K562 (cell line): ENCODE data around the gene FBL. TPM values are rescaled to one million over a fixed set of nuclear protein-coding genes. Genes with fewer than 3 reads are reported as not detected.

ENCODE experiments used
- ATAC-seq: fragments of 200-7000 bp; cut with Tn5 transposase; 3 replicates; pipeline ENCODE4 v1.9.1; 2020; ENCODE audit warnings: moderate library complexity
- BruUV-seq: library from RNA; stranded (reverse); fragments of 400-500 nt; replicated peaks from 2 replicates; lab custom pipeline; 2021; lab: Mats Ljungman, UMichigan
- CTCF ChIA-PET: fragments of 300-600 bp; formaldehyde crosslinking; extraction: SDS; loops from one replicate; lab custom pipeline; 2021; ENCODE audit warnings: low intra/inter-chr PET ratio; lab: Yijun Ruan, JAX
- POLR2A ChIA-PET: fragments of 300-600, 350-650 bp; sonication (Branson Sonifier 250); formaldehyde crosslinking; extraction: SDS; loops from one replicate; lab custom pipeline; 2021; ENCODE audit warnings: antibody characterized with exemption, inconsistent platforms; lab: Yijun Ruan, JAX
- DNase-seq, 4 experiments: peaks; one replicate each; pipeline versions ENCODE4 v3.0.0 to v3.0.0-alpha.2; 2011 to 2018; ENCODE audit warnings: low spot score in 3 of 4, mixed read lengths in 3 of 4; ENCODE audit errors: extremely low read depth in 1 of 4
- FAIRE-seq: peaks from 2 replicates; lab custom pipeline; 2011; peaks lifted over from hg19 to GRCh38; lab: Jason Lieb, UNC
- H2AFZ ChIP-seq: 2 replicates; pipeline ENCODE4 v1.6.0; 2011; ENCODE audit warnings: low read depth, low read length, control low read depth, inconsistent platforms
- H3K27ac ChIP-seq: fragments of 200-600 bp; 3 replicates; pipeline ENCODE4 v1.8.0; 2011; ENCODE audit warnings: low read depth, mild to moderate bottlenecking, control low read depth, inconsistent platforms, low read length, moderate library complexity, mixed read lengths; ENCODE audit errors: extremely low read depth
- H3K27me3 ChIP-seq, 2 experiments: fragments of 300-600 bp in 1 of 2; 2 replicates in 1 of 2; 3 replicates in 1 of 2; pipeline versions ENCODE4 v1.6.0 to v1.8.0; 2011; ENCODE audit warnings: inconsistent platforms in 2 of 2, low read length in 2 of 2, mild to moderate bottlenecking in 1 of 2, mixed read lengths in 1 of 2, moderate library complexity in 1 of 2; ENCODE audit not compliant: control insufficient read depth in 2 of 2, insufficient read depth in 2 of 2
- H3K36me3 ChIP-seq: fragments of 300-600 bp; 3 replicates; pipeline ENCODE4 v1.8.0; 2011; ENCODE audit warnings: mild to moderate bottlenecking, low read length, inconsistent platforms; ENCODE audit not compliant: control insufficient read depth, insufficient read depth
- H3K4me1 ChIP-seq, 2 experiments: fragments of 200-600 bp in 1 of 2; replicated peaks in 1 of 2; 2 replicates in 1 of 2; 3 replicates in 1 of 2; pipeline versions ENCODE4 v1.5.1 to v1.8.0; 2011; ENCODE audit warnings: inconsistent platforms in 2 of 2, low read length in 2 of 2, mild to moderate bottlenecking in 1 of 2, mixed read lengths in 1 of 2, moderate library complexity in 1 of 2; ENCODE audit not compliant: control insufficient read depth in 2 of 2, insufficient read depth in 2 of 2
- H3K4me2 ChIP-seq: 2 replicates; pipeline ENCODE4 v1.6.1; 2011; ENCODE audit warnings: low read length, control low read depth, inconsistent platforms, mixed read lengths; ENCODE audit not compliant: insufficient read depth
- H3K4me3 ChIP-seq: fragments of 200-600 bp; sonication (generic), shearing (Covaris generic); 2 replicates; pipeline ENCODE4 v1.5.1; 2016; ENCODE audit warnings: control low read depth, inconsistent platforms
- H3K79me2 ChIP-seq: fragments of 200-600 bp; 3 replicates; pipeline ENCODE4 v1.8.0; 2011; ENCODE audit warnings: low read length, inconsistent platforms; ENCODE audit not compliant: control insufficient read depth, insufficient read depth
- H3K9ac ChIP-seq, 2 experiments: 2 replicates each; pipeline versions ENCODE4 v1.6.0 to v1.6.1; 2011; ENCODE audit warnings: low read depth in 2 of 2, low read length in 2 of 2, control low read depth in 1 of 2, inconsistent platforms in 1 of 2, mild to moderate bottlenecking in 1 of 2, mixed read lengths in 1 of 2; ENCODE audit not compliant: insufficient read depth in 1 of 2
- H3K9me1 ChIP-seq: one replicate; pipeline ENCODE4 v1.6.0; 2011; ENCODE audit warnings: inconsistent platforms, mild to moderate bottlenecking, low read length, moderate library complexity; ENCODE audit not compliant: control insufficient read depth, insufficient read depth
- H3K9me3 ChIP-seq: replicated peaks from 2 replicates; pipeline ENCODE4 v1.5.1; 2011; ENCODE audit warnings: low read depth, low read length, inconsistent platforms; ENCODE audit not compliant: control insufficient read depth, insufficient read depth
- H4K20me1 ChIP-seq: replicated peaks from 2 replicates; pipeline ENCODE4 v1.6.1; 2011; ENCODE audit warnings: low read length, inconsistent platforms, mixed read lengths; ENCODE audit not compliant: control insufficient read depth, insufficient read depth
- AFF4 ChIP-seq: sonication (generic); formaldehyde crosslinking; IDR thresholded peaks from 2 replicates; pipeline ENCODE4 v1.8.0; 2023; ENCODE audit warnings: mild to moderate bottlenecking, missing genetic modification reagents
- CEBPZ ChIP-seq: fragments of 150-350 bp; IDR thresholded peaks from 2 replicates; pipeline ENCODE4 v1.6.1; 2014; ENCODE audit warnings: low read depth, mild to moderate bottlenecking, low read length, borderline replicate concordance
- WGBS: fragments of 100-300 bp; shearing (Covaris generic); methylation state at CpG from one replicate; pipeline ENCODE4 v1.1.6; 2016; ENCODE audit warnings: low coverage, mixed read lengths; ENCODE audit not compliant: insufficient coverage; ENCODE audit errors: missing lambda C conversion rate; 5-methylcytosine and 5-hydroxymethylcytosine counted together
- in situ Hi-C: fragments of 300-500 bp; cut with MboI; formaldehyde crosslinking; loops from 4 replicates; pipeline ENCODE4 v1.15.0; 2018; ENCODE audit warnings: inconsistent platforms, mixed read lengths
- intact Hi-C: fragments of 100-400 bp; cut with micrococcal nuclease; formaldehyde crosslinking; loops from 2 replicates; pipeline ENCODE4 v1.14.2; 2022
- polyA plus RNA-seq, 8 experiments: library from polyadenylated mRNA; depleted of rRNA in 4 of 8; stranded (reverse) in 5 of 8; unstranded in 3 of 8; fragments of >200 nt; fragmentation: Nextera tagmentation in 2 of 8; fragmentation: Illumina TruSeq in 1 of 8; extraction: Ambion mirVana in 2 of 8; extraction: Trizol in 1 of 8; gene quantifications; 2 replicates each; pipeline versions ENCODE4 v1.2.1 to v1.2.3, GENCODE V29; 2011 to 2014; ENCODE audit warnings: inconsistent platforms in 1 of 8, missing spikeins in 1 of 8
- total RNA-seq, 7 experiments: library from RNA; depleted of rRNA in 6 of 7; stranded (reverse); fragments of >200 nt in 6 of 7; fragmentation: Illumina TruSeq in 2 of 7; extraction: Trizol in 2 of 7; gene quantifications; 2 replicates each; pipeline versions ENCODE4 v1.2.1 to v1.2.3, GENCODE V29; 2011 to 2021; ENCODE audit warnings: low replicate concordance in 1 of 7

Gene FBL
- total and polyA plus RNA-seq, 9 of the 15 experiments (the other 6 are each of a cell fraction or from before 2014, with no cell fraction given) = 201 to 1,696 (median 696) TPM

GRCh38 chr19:39831679-39832078 is 14.5 kb downstream of the FBL start:
- H3K27ac ChIP-seq = no peak overlapping the region
- ChIA-PET POLR2A (interaction anchor here (1.0 kb wide), 1 partner anchor 12 kb away, joined by 3 read pairs; no protein-coding TSS in a partner anchor), CTCF (no interaction called here)
- no peak overlapping the region for H3K9ac ChIP-seq
- H2AFZ ChIP-seq = no peak overlapping the region
- in situ Hi-C loops (no loop called here), intact Hi-C loops (no loop called here)
- no peak overlapping the region for H3K4me2 ChIP-seq
- peaks cover 15 to 31% of the 10 kb centered on the region in 2 experiments for H3K4me1 ChIP-seq
- ATAC-seq = no peak
- no peak for DNase-seq
- no peaks in the 10 kb centered on the region for H3K27me3 ChIP-seq
- peaks cover 8% of the 10 kb centered on the region for H3K9me1 ChIP-seq
- no peak for FAIRE-seq
- no TSS peak for BruUV-seq
- H3K9me3 ChIP-seq = no peaks in the 10 kb centered on the region
- H3K36me3 ChIP-seq = peaks cover 80% of the 10 kb centered on the region
- H3K79me2 ChIP-seq = peaks cover 16% of the 10 kb centered on the region
- peaks cover 4% of the 10 kb centered on the region; the same call in 1 of the 2 replicates for H4K20me1 ChIP-seq
- no peak for TF ChIP-seq AFF4 (CRISPR knock-in tag)
- no peak for TF ChIP-seq CEBPZ
- H3K4me3 ChIP-seq = no peak overlapping the region
- WGBS = 97% methylated on average over 15 of the region's 16 CpGs
